Calu3 (cell line): ENCODE results near the gene RAPGEF6. TPM values are rescaled to one million over a fixed set of nuclear protein-coding genes. Genes with fewer than 3 reads are reported as not detected.

Source experiments
- BruUV-seq: library from RNA; stranded (reverse); fragments of 400-500 nt; replicated peaks from 2 replicates; lab custom pipeline; 2021; lab: Mats Ljungman, UMichigan
- CTCF ChIA-PET: fragments of 300-600 bp; sonication (Branson Sonifier 250); formaldehyde crosslinking; loops from one replicate; lab custom pipeline; 2022; ENCODE audit warnings: antibody characterized with exemption; lab: Charles Lee
- DNase-seq: peaks from one replicate; pipeline ENCODE4 v3.0.0; 2022
- H3K27ac Mint-ChIP-seq: one replicate; pipeline ENCODE4 v1.8.0; 2022; ENCODE audit warnings: mixed read lengths; ENCODE audit not compliant: unreplicated experiment
- H3K27me3 Mint-ChIP-seq: one replicate; pipeline ENCODE4 v1.8.0; 2022; ENCODE audit warnings: mixed read lengths; ENCODE audit not compliant: unreplicated experiment
- H3K36me3 Mint-ChIP-seq: one replicate; pipeline ENCODE4 v1.8.0; 2022; ENCODE audit warnings: mild to moderate bottlenecking, moderate library complexity, mixed read lengths; ENCODE audit not compliant: insufficient read depth, unreplicated experiment
- H3K4me1 Mint-ChIP-seq: one replicate; pipeline ENCODE4 v1.8.0; 2022; ENCODE audit warnings: mild to moderate bottlenecking, low read depth, mixed read lengths; ENCODE audit not compliant: unreplicated experiment
- H3K4me3 Mint-ChIP-seq: one replicate; pipeline ENCODE4 v1.8.0; 2022; ENCODE audit warnings: mild to moderate bottlenecking, low read depth, moderate library complexity, mixed read lengths; ENCODE audit not compliant: unreplicated experiment
- H3K9me3 Mint-ChIP-seq: one replicate; pipeline ENCODE4 v1.8.0; 2022; ENCODE audit warnings: low read depth, mixed read lengths; ENCODE audit not compliant: unreplicated experiment
- intact Hi-C: fragments of 100-400 bp; cut with micrococcal nuclease; formaldehyde crosslinking; loops from one replicate; pipeline ENCODE4 v1.10.0; 2022; ENCODE audit not compliant: unreplicated experiment
- total RNA-seq: library from RNA; stranded (reverse); gene quantifications from 2 replicates; pipeline ENCODE4 v1.2.3, GENCODE V29; 2022
- TF ChIP-seq, protein P1 (sequence below): fragments of 200-600 bp; IDR thresholded peaks from one replicate; pipeline ENCODE4 v1.8.0; 2022; ENCODE audit warnings: antibody characterized with exemption; ENCODE audit not compliant: unreplicated experiment

Gene RAPGEF6
- total RNA-seq, 1 experiment from 2014 or later = 27.3 TPM

DNA sequence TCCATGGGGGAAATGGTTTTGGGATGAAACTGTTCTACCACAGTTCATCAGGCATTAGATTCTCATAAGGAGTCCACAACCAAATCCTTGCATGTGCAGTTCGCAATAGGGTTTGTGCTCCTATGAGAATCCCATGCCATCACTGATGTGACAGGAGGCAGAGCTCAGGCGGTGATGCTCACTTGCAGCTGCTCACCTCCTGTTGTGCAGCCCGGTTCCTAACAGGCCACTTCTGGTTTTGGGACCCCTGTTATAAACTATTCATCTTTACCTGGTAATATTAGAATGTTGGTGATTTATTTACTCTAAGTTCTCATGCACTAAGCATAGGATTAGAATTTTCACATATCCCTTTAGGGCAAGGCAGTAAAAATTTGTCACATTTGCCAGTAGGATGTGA is 248.9 kb downstream of the RAPGEF6 start:
- Mint-ChIP-seq H3K27ac (no peak overlapping the region), H3K9me3 (no peaks in the 10 kb centered on the region), H3K4me1 (peaks cover 16% of the 10 kb centered on the region), H3K4me3 (no peak overlapping the region), H3K36me3 (peaks cover 54% of the 10 kb centered on the region), H3K27me3 (no peaks in the 10 kb centered on the region)
- DNase-seq = no peak
- intact Hi-C loops = no loop called here
- CTCF ChIA-PET = no interaction called here
- TF ChIP-seq, protein P1, sequence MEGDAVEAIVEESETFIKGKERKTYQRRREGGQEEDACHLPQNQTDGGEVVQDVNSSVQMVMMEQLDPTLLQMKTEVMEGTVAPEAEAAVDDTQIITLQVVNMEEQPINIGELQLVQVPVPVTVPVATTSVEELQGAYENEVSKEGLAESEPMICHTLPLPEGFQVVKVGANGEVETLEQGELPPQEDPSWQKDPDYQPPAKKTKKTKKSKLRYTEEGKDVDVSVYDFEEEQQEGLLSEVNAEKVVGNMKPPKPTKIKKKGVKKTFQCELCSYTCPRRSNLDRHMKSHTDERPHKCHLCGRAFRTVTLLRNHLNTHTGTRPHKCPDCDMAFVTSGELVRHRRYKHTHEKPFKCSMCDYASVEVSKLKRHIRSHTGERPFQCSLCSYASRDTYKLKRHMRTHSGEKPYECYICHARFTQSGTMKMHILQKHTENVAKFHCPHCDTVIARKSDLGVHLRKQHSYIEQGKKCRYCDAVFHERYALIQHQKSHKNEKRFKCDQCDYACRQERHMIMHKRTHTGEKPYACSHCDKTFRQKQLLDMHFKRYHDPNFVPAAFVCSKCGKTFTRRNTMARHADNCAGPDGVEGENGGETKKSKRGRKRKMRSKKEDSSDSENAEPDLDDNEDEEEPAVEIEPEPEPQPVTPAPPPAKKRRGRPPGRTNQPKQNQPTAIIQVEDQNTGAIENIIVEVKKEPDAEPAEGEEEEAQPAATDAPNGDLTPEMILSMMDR = no peak
- BruUV-seq = no TSS peak

DNA sequence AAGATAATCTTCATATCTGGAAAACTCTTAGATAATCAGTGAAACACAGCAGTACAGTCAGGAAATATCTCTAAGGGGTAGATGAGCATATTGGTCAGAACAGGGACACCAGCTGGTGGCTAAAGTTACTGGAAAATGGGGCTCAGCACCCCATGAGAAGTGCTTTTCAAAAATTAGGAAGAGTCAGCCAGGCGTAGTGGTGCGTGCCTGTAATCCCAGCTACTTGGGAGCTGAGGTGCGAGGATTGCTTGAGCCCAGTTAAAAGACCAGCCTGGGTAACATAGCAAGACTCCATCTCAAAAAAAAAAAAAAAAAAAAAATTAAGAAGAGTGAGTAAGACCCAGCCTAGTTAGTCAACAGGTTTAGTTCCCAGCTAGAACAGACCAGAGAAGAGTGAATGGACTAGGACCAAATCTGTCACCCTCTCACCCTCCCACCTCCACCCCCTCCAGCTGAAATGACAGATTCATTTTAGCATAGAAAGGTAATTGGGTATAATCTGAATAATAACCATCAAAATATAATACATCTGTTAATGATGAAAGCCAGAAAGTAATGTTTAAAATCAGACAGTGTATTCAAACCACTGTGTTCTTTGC is 250.3 kb downstream of the RAPGEF6 start:
- TF ChIP-seq, protein P1 = no peak
- Mint-ChIP-seq H3K4me3 (no peak overlapping the region), H3K4me1 (peaks cover 26% of the 10 kb centered on the region), H3K27ac (no peak overlapping the region), H3K27me3 (no peaks in the 10 kb centered on the region), H3K36me3 (peaks cover 48% of the 10 kb centered on the region), H3K9me3 (peaks cover 2% of the 10 kb centered on the region)
- CTCF ChIA-PET = no interaction called here
- intact Hi-C loops = loop anchor here (5.0 kb wide), 2 partner anchors 222 to 272 kb away; no protein-coding TSS in a partner anchor
- BruUV-seq = no TSS peak
- DNase-seq = no peak

DNA sequence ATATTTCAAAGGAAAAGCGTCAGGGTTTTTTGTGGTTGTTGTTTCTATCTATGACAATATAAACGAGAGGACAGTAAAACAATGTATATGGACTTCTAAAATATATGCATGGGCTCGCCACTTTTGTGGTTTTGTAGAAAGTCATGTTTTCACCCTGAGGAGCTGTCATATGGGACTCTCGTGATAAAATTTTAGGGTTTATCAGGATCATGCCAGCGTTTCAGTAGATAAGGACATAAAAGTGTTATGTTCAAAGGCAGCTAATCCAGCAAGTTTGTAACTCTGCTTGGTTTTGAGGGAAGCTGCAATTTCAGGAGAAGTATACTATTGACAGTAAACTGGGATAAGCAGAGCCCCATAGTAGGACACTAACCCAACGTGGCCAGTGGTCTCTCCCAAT is 250.9 kb downstream of the RAPGEF6 start:
- no TSS peak for BruUV-seq
- intact Hi-C loops = loop anchor here (5.0 kb wide), 2 partner anchors 222 to 272 kb away; no protein-coding TSS in a partner anchor

DNA sequence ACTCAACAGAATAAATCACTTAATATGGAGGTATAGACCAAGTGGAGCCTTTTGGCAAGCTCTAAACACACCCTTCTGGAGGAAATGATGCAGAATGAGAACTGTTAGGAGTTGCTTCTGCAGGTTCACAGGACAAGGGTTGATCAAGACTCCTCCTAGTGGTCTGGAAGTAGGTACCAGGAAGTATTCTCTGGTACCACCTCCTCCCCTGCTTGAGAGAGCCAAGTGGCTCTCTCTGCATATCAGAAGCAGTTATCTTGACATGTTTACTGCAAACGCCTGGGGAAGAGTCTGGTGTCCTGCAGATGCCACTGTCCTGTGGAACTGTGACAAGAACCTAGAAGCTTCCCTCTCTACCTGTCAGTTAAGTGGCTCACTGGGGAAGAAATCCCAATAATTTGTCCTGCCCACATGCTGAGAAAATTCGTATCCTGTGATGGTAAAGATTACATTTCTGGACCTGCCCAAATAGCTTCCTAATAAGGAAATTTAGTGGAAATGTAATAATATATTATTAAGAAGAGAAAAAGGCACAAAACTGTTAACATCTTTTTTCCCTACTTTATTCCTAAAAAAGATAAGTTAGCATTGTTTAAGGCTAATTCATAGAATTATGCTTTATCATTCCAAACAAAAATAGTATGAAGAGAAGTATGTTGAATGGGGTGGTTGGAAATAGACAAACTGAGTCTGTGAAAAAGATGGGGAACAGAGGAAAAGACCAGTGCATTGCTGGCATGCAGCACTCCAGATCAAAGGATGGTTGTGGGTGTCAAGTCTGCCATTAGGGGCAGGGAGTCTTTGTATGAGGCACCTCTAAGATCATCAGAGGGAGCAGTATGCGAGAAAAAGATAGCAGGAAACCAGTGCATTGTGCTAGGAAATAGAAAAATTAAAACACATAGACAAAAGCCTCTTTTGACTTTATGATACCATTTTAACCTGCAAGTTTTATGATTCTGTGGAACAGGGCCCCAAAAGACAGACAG is 252.3 kb downstream of the RAPGEF6 start:
- CTCF ChIA-PET = interaction anchor here (0.7 to 1.8 kb wide), 8 partner anchors 28 to 511 kb away, joined by 3 to 13 read pairs (median 4); partner anchors contain the start of genes CDC42SE2 and HINT1
- BruUV-seq = no TSS peak
- Mint-ChIP-seq H3K27ac (no peak overlapping the region), H3K4me1 (peaks cover 33% of the 10 kb centered on the region), H3K36me3 (peaks cover 34% of the 10 kb centered on the region), H3K27me3 (no peaks in the 10 kb centered on the region), H3K4me3 (no peak overlapping the region), H3K9me3 (peaks cover 2% of the 10 kb centered on the region)
- TF ChIP-seq, protein P1 = peak; percentile 80
- peak; percentile 63 for DNase-seq
- intact Hi-C loops = loop anchor here (5.0 kb wide), 2 partner anchors 220 to 270 kb away; no protein-coding TSS in a partner anchor

More for the DNA sequence above, 250.9 kb downstream of the RAPGEF6 start:
- Mint-ChIP-seq H3K9me3 (peaks cover 2% of the 10 kb centered on the region), H3K27me3 (no peaks in the 10 kb centered on the region), H3K27ac (no peak overlapping the region), H3K4me1 (peaks cover 28% of the 10 kb centered on the region), H3K4me3 (no peak overlapping the region), H3K36me3 (peaks cover 43% of the 10 kb centered on the region)
- CTCF ChIA-PET = no interaction called here
- no peak for DNase-seq
- TF ChIP-seq, protein P1 = no peak
